Transverse colon (tissue), 3 donors: ENCODE data around the gene PIK3AP1.

ENCODE experiments used
- POLR2A ChIP-seq: fragments of 450-650 bp; IDR thresholded peaks from one replicate; pipeline ENCODE4 v1.6.1; 2016; ENCODE audit warnings: antibody characterized with exemption, mild to moderate bottlenecking, moderate library complexity
- TF ChIP-seq, protein P1 (sequence below), 5 experiments: fragments of 200-600 bp in 3 of 5; fragments of 450-650 bp in 2 of 5; sonication (generic) in 3 of 5; IDR thresholded peaks; 1 replicate in 2 of 5; 2 replicates in 3 of 5; pipeline ENCODE4 v1.5.1; 2016 to 2017; ENCODE audit warnings: antibody characterized with exemption in 5 of 5, inconsistent platforms in 3 of 5, mild to moderate bottlenecking in 2 of 5, moderate library complexity in 1 of 5

DNA sequence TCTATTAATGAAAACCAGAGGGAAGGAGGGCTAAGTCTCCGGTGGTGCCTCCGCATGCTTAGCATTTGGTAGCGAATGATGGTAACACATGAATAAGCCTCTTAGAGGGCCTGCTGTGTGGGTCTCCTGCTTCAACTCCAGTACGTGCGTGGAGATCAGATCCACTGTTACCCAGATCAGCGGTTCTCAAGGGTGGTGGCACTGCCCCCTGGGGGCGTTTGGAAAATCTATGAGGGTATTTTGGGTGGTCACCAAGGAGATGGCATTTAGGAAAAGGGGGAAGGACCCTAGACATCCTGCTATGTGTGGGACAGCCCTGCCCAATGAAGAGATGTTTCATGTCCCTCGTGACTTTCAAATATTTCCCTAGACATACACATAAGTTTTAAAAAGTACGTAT is 76.4 kb downstream of the PIK3AP1 start:
- TF ChIP-seq, protein P1, sequence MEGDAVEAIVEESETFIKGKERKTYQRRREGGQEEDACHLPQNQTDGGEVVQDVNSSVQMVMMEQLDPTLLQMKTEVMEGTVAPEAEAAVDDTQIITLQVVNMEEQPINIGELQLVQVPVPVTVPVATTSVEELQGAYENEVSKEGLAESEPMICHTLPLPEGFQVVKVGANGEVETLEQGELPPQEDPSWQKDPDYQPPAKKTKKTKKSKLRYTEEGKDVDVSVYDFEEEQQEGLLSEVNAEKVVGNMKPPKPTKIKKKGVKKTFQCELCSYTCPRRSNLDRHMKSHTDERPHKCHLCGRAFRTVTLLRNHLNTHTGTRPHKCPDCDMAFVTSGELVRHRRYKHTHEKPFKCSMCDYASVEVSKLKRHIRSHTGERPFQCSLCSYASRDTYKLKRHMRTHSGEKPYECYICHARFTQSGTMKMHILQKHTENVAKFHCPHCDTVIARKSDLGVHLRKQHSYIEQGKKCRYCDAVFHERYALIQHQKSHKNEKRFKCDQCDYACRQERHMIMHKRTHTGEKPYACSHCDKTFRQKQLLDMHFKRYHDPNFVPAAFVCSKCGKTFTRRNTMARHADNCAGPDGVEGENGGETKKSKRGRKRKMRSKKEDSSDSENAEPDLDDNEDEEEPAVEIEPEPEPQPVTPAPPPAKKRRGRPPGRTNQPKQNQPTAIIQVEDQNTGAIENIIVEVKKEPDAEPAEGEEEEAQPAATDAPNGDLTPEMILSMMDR (IDR thresholded peaks at IDR 0.05): no peak
- no peak for TF ChIP-seq POLR2A
